Esophagus squamous epithelium (tissue), 5 donors: ENCODE measurements around the gene C1GALT1. TPM values are rescaled to one million over a fixed set of nuclear protein-coding genes. Genes with fewer than 3 reads are reported as not detected.
A peak's percentile ranks its signal among the peaks of the same experiment; 100 is the strongest.
"Not testable (repeated sequence)": the region's sequence is repeated elsewhere in the genome, so short reads cannot be mapped to it uniquely, and the experiment has no call there.

Source experiments
- DNase-seq: peaks from one replicate; lab custom pipeline; 2025; lab: John Stamatoyannopoulos, UW
- H3K27ac ChIP-seq, 4 donors: fragments of 200-600 bp; sonication (generic); one replicate each; pipeline ENCODE4 v1.5.1; 2016 to 2019; ENCODE audit warnings: mild to moderate bottlenecking in 1 of 4
- H3K27me3 ChIP-seq, 4 donors: fragments of 200-600 bp; sonication (generic); 1 replicate in 3 of 4; 2 replicates in 1 of 4; pipeline versions ENCODE4 v1.5.1 to v1.6.0; 2017 to 2021; ENCODE audit warnings: antibody characterized with exemption in 1 of 4
- H3K36me3 ChIP-seq, 3 donors: fragments of 200-600 bp; sonication (generic); one replicate each; pipeline ENCODE4 v1.5.1; 2016 to 2019
- H3K4me1 ChIP-seq, 3 donors: fragments of 200-600 bp; sonication (generic); one replicate each; pipeline ENCODE4 v1.5.1; 2017 to 2019
- H3K4me3 ChIP-seq, 4 donors: fragments of 200-600 bp; sonication (generic); 1 replicate in 3 of 4; 2 replicates in 1 of 4; pipeline ENCODE4 v1.5.1; 2016 to 2019; ENCODE audit warnings: mild to moderate bottlenecking in 2 of 4, moderate library complexity in 1 of 4
- H3K9me3 ChIP-seq, 3 donors: fragments of 200-600 bp; sonication (generic); one replicate each; pipeline ENCODE4 v1.5.1; 2016 to 2019
- POLR2A ChIP-seq, 4 donors: fragments of 450-650 bp; IDR thresholded peaks; one replicate each; pipeline ENCODE4 v1.6.1; 2017; ENCODE audit warnings: antibody characterized with exemption in 4 of 4, mild to moderate bottlenecking in 4 of 4, moderate library complexity in 3 of 4
- WGBS, 2 donors: methylation state at CpG; one replicate each; pipeline ENCODE4 v1.1.5; 2018; 5-methylcytosine and 5-hydroxymethylcytosine counted together
- intact Hi-C: fragments of 100-400 bp; cut with DNase I; formaldehyde crosslinking; loops from one replicate; pipeline ENCODE4 v1.15.0; 2022
- total RNA-seq, 4 donors: library from RNA; depleted of rRNA; stranded (reverse); fragments of >200 nt; gene quantifications; one replicate each; pipeline ENCODE4 v1.1.0, GENCODE V29; 2016
- TF ChIP-seq, protein P1 (sequence below), 6 experiments: fragments of 450-650 bp in 4 of 6; fragments of 200-600 bp in 2 of 6; sonication (generic) in 2 of 6; IDR thresholded peaks; one replicate each; pipeline ENCODE4 v1.5.1; 2016 to 2019; ENCODE audit warnings: antibody characterized with exemption in 6 of 6, mild to moderate bottlenecking in 4 of 6, moderate library complexity in 4 of 6
- donor health status: DM: yes; HTN: yes; CAD: no.

The C1GALT1 gene
- total RNA-seq, 4 donors from 2014 or later: 40.1 to 56.4 (median 43.9) TPM

DNA sequence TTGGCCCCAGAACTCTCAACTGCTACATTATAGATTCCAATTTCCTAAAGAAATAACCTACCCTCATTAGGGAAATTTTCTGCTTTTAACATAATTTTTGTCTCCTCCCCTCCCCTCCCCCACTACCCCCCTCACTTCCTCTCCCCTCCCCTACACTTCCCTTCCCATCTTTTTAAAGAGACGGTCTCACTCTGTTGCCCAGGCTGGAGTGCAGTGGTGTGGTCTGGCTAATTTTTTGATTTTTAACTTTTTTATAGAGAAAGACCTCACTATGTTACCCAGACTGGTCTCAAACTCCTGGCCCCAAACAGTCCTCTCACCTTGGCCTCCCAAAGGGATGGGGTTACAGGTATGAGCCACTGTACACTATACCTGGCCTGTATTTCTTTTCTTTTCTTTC lies 30.5 kb upstream of the C1GALT1 start:
- intact Hi-C loops: no loop called here

DNA sequence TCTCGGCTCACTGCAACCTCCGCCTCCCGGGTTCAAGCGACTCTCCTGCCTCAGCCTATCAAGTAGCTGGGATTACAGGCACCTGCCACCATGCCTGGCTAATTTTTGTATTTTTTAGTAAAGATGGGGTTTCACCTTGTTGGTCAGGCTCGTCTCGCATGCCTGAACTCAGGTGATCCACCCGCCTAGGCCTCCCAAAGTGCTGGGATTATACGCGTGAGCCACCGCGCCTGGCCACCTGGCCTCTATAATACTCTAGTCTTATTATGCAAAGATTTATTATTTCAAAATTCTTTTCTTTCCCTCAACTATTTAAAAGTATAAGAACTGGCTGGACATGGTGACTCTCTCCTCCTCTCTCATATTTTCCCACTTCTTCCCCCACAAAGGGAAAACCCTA lies 30.0 kb upstream of the C1GALT1 start:
- TF ChIP-seq, protein P1, sequence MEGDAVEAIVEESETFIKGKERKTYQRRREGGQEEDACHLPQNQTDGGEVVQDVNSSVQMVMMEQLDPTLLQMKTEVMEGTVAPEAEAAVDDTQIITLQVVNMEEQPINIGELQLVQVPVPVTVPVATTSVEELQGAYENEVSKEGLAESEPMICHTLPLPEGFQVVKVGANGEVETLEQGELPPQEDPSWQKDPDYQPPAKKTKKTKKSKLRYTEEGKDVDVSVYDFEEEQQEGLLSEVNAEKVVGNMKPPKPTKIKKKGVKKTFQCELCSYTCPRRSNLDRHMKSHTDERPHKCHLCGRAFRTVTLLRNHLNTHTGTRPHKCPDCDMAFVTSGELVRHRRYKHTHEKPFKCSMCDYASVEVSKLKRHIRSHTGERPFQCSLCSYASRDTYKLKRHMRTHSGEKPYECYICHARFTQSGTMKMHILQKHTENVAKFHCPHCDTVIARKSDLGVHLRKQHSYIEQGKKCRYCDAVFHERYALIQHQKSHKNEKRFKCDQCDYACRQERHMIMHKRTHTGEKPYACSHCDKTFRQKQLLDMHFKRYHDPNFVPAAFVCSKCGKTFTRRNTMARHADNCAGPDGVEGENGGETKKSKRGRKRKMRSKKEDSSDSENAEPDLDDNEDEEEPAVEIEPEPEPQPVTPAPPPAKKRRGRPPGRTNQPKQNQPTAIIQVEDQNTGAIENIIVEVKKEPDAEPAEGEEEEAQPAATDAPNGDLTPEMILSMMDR (IDR thresholded peaks at IDR 0.05): no peak
- TF ChIP-seq POLR2A (IDR thresholded peaks at IDR 0.05): no peak
- Histone ChIP-seq H3K4me3 (no peak overlapping the region), H3K4me1 (no peaks in the 10 kb centered on the region), H3K27me3 (no peaks in the 10 kb centered on the region), H3K27ac (no peak overlapping the region), H3K9me3 (no peaks in the 10 kb centered on the region), H3K36me3 (no peaks in the 10 kb centered on the region)
- DNase-seq: no peak
- 95 to 99% methylated on average over 11 of the region's 11 CpGs for WGBS, 2 donors
- intact Hi-C loops: no loop called here

More for the DNA sequence above, 30.5 kb upstream of the C1GALT1 start:
- WGBS, 2 donors: 70 to 100% methylated on average over 1 of the region's 1 CpG
- DNase-seq: no peak
- Histone ChIP-seq H3K36me3 (no peaks in the 10 kb centered on the region), H3K4me3 (no peak overlapping the region), H3K9me3 (no peaks in the 10 kb centered on the region), H3K27ac (no peak overlapping the region), H3K4me1 (no peaks in the 10 kb centered on the region), H3K27me3 (no peaks in the 10 kb centered on the region)
- TF ChIP-seq POLR2A (IDR thresholded peaks at IDR 0.05): no peak
- TF ChIP-seq, protein P1 (IDR thresholded peaks at IDR 0.05): no peak

DNA sequence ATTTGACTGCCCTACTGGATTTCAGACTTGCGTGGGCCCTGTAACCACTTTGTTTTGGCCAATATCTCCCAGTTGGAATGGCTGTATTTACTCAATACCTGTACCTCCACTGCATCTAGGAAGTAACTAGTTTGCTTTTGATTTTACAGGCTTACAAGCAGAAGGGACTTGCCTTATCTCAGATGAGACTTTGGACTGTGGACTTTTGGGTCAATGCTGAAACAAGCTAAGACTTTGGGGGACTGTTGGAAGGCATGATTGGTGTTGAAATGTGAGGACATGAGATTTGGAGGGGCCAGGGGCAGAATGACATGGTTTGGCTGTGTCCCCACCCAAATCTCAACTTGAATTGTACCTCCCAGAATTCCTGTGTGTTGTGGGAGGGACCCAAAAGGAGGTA lies 28.0 kb upstream of the C1GALT1 start:
- H3K9me3 ChIP-seq, intact Hi-C loops, H3K4me1 ChIP-seq, H3K4me3 ChIP-seq, DNase-seq, H3K36me3 ChIP-seq, H3K27ac ChIP-seq, H3K27me3 ChIP-seq: not testable (repeated sequence)
- 100% methylated on average over 1 of the region's 1 CpG for WGBS, 2 donors

DNA sequence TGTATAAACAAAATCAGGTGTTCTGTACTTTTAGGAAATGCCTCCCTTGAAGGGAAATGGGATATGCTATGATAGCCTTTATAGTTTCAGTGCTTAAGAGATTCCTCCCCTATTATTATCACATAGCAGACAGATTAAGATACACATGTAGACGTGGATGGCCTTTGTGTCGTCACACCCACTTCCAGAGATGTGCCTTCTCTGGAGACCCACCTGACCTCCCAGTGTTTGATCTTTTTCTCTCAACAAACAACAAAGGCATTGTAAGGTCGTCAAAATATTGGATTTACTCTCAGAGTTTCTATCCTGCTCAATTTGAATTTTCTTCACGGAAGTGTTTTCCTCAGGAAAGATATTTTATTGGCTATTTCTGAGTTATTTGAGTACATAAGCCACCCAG lies 25.7 kb upstream of the C1GALT1 start:
- H3K9me3 ChIP-seq: no peaks in the 10 kb centered on the region
- TF ChIP-seq, protein P1 (IDR thresholded peaks at IDR 0.05): no peak
- no peak for TF ChIP-seq POLR2A (IDR thresholded peaks at IDR 0.05)
- no peak overlapping the region for H3K4me3 ChIP-seq
- no peaks in the 10 kb centered on the region for H3K4me1 ChIP-seq
- WGBS, 2 donors: 59 to 60% methylated on average over 4 of the region's 4 CpGs
- H3K36me3 ChIP-seq: no peaks in the 10 kb centered on the region
- DNase-seq: no peak
- no peaks in the 10 kb centered on the region for H3K27me3 ChIP-seq
- intact Hi-C loops: no loop called here
- H3K27ac ChIP-seq: no peak overlapping the region

DNA sequence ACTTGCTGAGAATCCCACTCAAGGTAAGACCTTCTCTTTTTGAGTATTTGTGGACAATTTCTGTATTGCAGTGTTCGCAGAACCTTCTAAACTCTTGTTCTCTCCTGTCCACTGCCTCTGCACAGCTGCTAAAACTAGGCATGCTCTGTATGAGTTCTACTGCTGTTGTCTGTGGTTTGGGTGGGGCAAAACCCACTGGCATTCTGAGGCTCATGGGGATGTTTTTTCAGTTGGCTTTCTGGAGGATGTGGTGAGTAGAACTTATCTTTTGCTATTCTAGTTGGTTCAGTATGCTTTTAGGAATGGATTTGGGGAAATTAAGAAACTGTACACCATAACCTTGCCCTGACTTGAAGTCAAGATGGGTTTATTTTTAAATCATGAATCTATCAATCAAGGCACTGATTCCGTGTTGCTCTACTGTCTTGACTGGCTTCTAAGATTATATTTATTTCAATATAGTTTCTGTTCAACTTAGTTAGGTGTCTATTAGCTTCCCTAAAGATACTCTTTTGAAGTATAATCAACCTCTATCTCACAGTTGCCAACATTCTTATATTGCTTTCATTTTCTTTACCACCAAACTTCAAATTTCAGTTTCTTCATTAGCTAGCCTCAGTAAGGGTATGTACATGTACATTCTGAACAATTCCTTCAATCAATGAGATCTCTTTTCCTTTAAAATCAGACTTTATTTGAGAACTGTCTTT lies 25.0 kb upstream of the C1GALT1 start:
- TF ChIP-seq, protein P1 (IDR thresholded peaks at IDR 0.05): no peak
- TF ChIP-seq POLR2A (IDR thresholded peaks at IDR 0.05): no peak
- DNase-seq: no peak

More for the DNA sequence above, 25.0 kb upstream of the C1GALT1 start:
- WGBS, 2 donors: 41 to 45% methylated on average over 2 of the region's 2 CpGs
- H3K4me3 ChIP-seq: peak overlapping the region in 1 of 4 donors; percentile 34
- H3K9me3 ChIP-seq: no peaks in the 10 kb centered on the region
- H3K36me3 ChIP-seq: no peaks in the 10 kb centered on the region
- no peaks in the 10 kb centered on the region for H3K27me3 ChIP-seq
- intact Hi-C loops: no loop called here
- H3K27ac ChIP-seq: no peak overlapping the region
- H3K4me1 ChIP-seq: no peaks in the 10 kb centered on the region
